Hepatocyte (in vitro differentiated cells): Measurements from ENCODE around the gene GFRA3. TPM values are rescaled to one million over a fixed set of nuclear protein-coding genes. Genes with fewer than 3 reads are reported as not detected.
"Not testable (repeated sequence)": the region's sequence is repeated elsewhere in the genome, so short reads cannot be mapped to it uniquely, and the experiment has no call there.

Source experiments
- DNase-seq: peaks from one replicate; pipeline ENCODE4 v3.0.0-alpha.2; 2016; ENCODE audit warnings: low spot score
- H2AFZ ChIP-seq: fragments of 200-600 bp; sonication (generic); 2 replicates; pipeline ENCODE4 v1.6.0; 2016; ENCODE audit warnings: antibody characterized with exemption, mild to moderate bottlenecking
- H3K27ac ChIP-seq: fragments of 200-600 bp; sonication (generic); 2 replicates; pipeline ENCODE4 v1.5.1; 2016; ENCODE audit warnings: mild to moderate bottlenecking
- H3K27me3 ChIP-seq: fragments of 200-600 bp; sonication (generic); 2 replicates; pipeline ENCODE4 v1.6.1; 2016
- H3K36me3 ChIP-seq: fragments of 200-600 bp; sonication (generic); replicated peaks from 2 replicates; pipeline ENCODE4 v1.5.1; 2016; ENCODE audit warnings: low read depth; ENCODE audit not compliant: insufficient read depth
- H3K4me1 ChIP-seq: fragments of 200-600 bp; sonication (generic); 2 replicates; pipeline ENCODE4 v1.5.1; 2016; ENCODE audit warnings: mild to moderate bottlenecking, moderate library complexity; ENCODE audit not compliant: insufficient read depth
- H3K4me2 ChIP-seq: fragments of 200-600 bp; sonication (generic); 2 replicates; pipeline ENCODE4 v1.6.0; 2016
- H3K4me3 ChIP-seq: fragments of 200-600 bp; sonication (generic); 2 replicates; pipeline ENCODE4 v1.5.1; 2016; ENCODE audit warnings: mild to moderate bottlenecking
- H3K79me2 ChIP-seq: fragments of 200-600 bp; sonication (generic); 2 replicates; pipeline ENCODE4 v1.6.0; 2017; ENCODE audit warnings: mild to moderate bottlenecking
- H3K9me2 ChIP-seq: fragments of 200-600 bp; sonication (generic); replicated peaks from 2 replicates; pipeline ENCODE4 v1.6.0; 2017; ENCODE audit warnings: mild to moderate bottlenecking; ENCODE audit not compliant: insufficient read depth
- H3K9me3 ChIP-seq: fragments of 200-600 bp; sonication (generic); 2 replicates; pipeline ENCODE4 v1.5.1; 2016; ENCODE audit warnings: low read depth, mild to moderate bottlenecking
- H4K20me1 ChIP-seq: fragments of 200-600 bp; sonication (generic); 2 replicates; pipeline ENCODE4 v1.6.0; 2016; ENCODE audit warnings: mild to moderate bottlenecking; ENCODE audit not compliant: insufficient read depth, poor library complexity, severe bottlenecking
- CTCF ChIP-seq: fragments of 200-600 bp; sonication (generic); IDR thresholded peaks from 2 replicates; pipeline ENCODE4 v1.5.1; 2016; ENCODE audit warnings: antibody characterized with exemption, mild to moderate bottlenecking; ENCODE audit not compliant: poor library complexity
- EZH2 ChIP-seq: fragments of 200-600 bp; sonication (generic); IDR thresholded peaks from 2 replicates; pipeline ENCODE4 v1.6.1; 2016; ENCODE audit warnings: antibody characterized with exemption, mild to moderate bottlenecking, borderline replicate concordance
- EZH2phosphoT487 ChIP-seq: fragments of 200-600 bp; sonication (generic); IDR thresholded peaks from one replicate; pipeline ENCODE4 v1.6.1; 2018; ENCODE audit warnings: antibody characterized with exemption, mild to moderate bottlenecking, low read depth, moderate library complexity; ENCODE audit not compliant: unreplicated experiment, severe bottlenecking
- WGBS: methylation state at CpG from one replicate; pipeline ENCODE4 v1.1.6; 2016; ENCODE audit warnings: low lambda C conversion rate; ENCODE audit errors: missing lambda C conversion rate; 5-methylcytosine and 5-hydroxymethylcytosine counted together
- polyA plus RNA-seq: library from polyadenylated mRNA; unstranded; fragments of >200 nt; fragmentation: Nextera tagmentation; extraction: Ambion mirVana; gene quantifications from 2 replicates; pipeline ENCODE4 v1.2.1, GENCODE V29; 2016
- total RNA-seq: library from RNA; depleted of rRNA; stranded (reverse); fragments of >200 nt; gene quantifications from 2 replicates; pipeline ENCODE4 v1.2.3, GENCODE V29; 2014

GFRA3 gene
- total and polyA plus RNA-seq, 2 experiments from 2014 or later = 2.2 to 3.2 TPM

DNA sequence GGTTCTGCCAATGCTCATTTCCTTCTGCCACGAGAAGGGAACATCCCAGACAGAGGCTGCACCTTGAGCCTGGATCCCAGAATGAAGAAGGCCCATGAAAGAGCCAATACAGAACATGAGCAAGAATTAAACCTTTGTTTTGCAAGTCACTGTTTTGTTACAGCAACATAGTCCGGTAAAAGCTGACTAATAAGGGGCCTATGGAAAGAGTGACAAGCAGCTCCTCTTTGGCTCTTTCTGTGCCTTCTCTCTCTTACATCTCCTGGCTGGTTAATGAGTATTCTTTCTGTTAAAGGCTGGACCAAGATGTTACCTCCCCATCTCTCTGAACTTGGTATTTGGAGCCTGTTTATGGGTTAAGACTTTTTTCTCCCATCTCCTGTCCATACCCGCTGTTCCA lies 10.8 kb downstream of the GFRA3 start:
- no peak for DNase-seq
- Histone ChIP-seq H4K20me1 (no peaks in the 10 kb centered on the region), H3K79me2 (no peaks in the 10 kb centered on the region), H3K4me3 (no peak overlapping the region), H3K27ac (no peak overlapping the region), H2AFZ (no peak overlapping the region), H3K36me3 (no peaks in the 10 kb centered on the region), H3K9me3 (no peaks in the 10 kb centered on the region), H3K4me1 (no peaks in the 10 kb centered on the region), H3K27me3 (no peaks in the 10 kb centered on the region), H3K4me2 (no peak overlapping the region), H3K9me2 (no peaks in the 10 kb centered on the region)
- 89% methylated on average over 3 of the region's 3 CpGs for WGBS
- TF ChIP-seq EZH2phosphoT487 (no peak), CTCF (no peak), EZH2 (no peak)

GRCh38 chr5:138258704-138259292 lies 15.6 kb downstream of the GFRA3 start:
- Histone ChIP-seq H3K27ac (no peak overlapping the region), H4K20me1 (no peaks in the 10 kb centered on the region), H3K27me3 (no peaks in the 10 kb centered on the region), H3K9me3 (no peaks in the 10 kb centered on the region), H3K79me2 (no peaks in the 10 kb centered on the region), H3K36me3 (no peaks in the 10 kb centered on the region), H2AFZ (no peak overlapping the region), H3K4me3 (no peak overlapping the region), H3K9me2 (no peaks in the 10 kb centered on the region), H3K4me1 (no peaks in the 10 kb centered on the region), H3K4me2 (no peak overlapping the region)
- 80% methylated on average over 4 of the region's 4 CpGs for WGBS
- DNase-seq = no peak
- no peak for TF ChIP-seq CTCF
- TF ChIP-seq EZH2phosphoT487 = no peak
- TF ChIP-seq EZH2 = no peak

- TF ChIP-seq CTCF (no peak), EZH2 (no peak), EZH2phosphoT487 (no peak)
- Histone ChIP-seq H3K9me2 (no peaks in the 10 kb centered on the region), H3K79me2 (no peaks in the 10 kb centered on the region), H4K20me1 (no peaks in the 10 kb centered on the region), H3K36me3 (no peaks in the 10 kb centered on the region), H3K27ac (no peak overlapping the region), H2AFZ (no peak overlapping the region), H3K4me1 (no peaks in the 10 kb centered on the region), H3K4me3 (no peak overlapping the region), H3K4me2 (no peak overlapping the region), H3K27me3 (no peaks in the 10 kb centered on the region), H3K9me3 (no peaks in the 10 kb centered on the region)
- no peak for DNase-seq
- WGBS = 94% methylated on average over 28 of the region's 29 CpGs
Measured at GRCh38 chr5:138257583-138257982, 16.8 kb downstream of the GFRA3 start.

GRCh38 chr5:138252944-138253343 lies 21.5 kb downstream of the GFRA3 start:
- H3K9me2 ChIP-seq = no peaks in the 10 kb centered on the region

GRCh38 chr5:138247800-138248199 lies 26.6 kb downstream of the GFRA3 start:
- not testable (repeated sequence) for H3K9me2 ChIP-seq, H3K4me2 ChIP-seq, DNase-seq, H3K4me1 ChIP-seq, H3K27ac ChIP-seq, H2AFZ ChIP-seq, H4K20me1 ChIP-seq, H3K9me3 ChIP-seq, H3K36me3 ChIP-seq, H3K4me3 ChIP-seq, H3K79me2 ChIP-seq
- H3K27me3 ChIP-seq = peaks cover 16% of the 10 kb centered on the region
- 90% methylated on average over 2 of the region's 2 CpGs for WGBS

More at GRCh38 chr5:138252944-138253343, 21.5 kb downstream of the GFRA3 start:
- Histone ChIP-seq H3K4me1 (no peaks in the 10 kb centered on the region), H3K27ac (no peak overlapping the region), H3K79me2 (no peaks in the 10 kb centered on the region), H3K9me3 (no peaks in the 10 kb centered on the region), H3K27me3 (no peaks in the 10 kb centered on the region), H3K4me2 (no peak overlapping the region), H3K4me3 (no peak overlapping the region), H4K20me1 (no peaks in the 10 kb centered on the region), H2AFZ (no peak overlapping the region), H3K36me3 (no peaks in the 10 kb centered on the region)
- TF ChIP-seq EZH2 = no peak
- TF ChIP-seq CTCF = no peak
- no peak for TF ChIP-seq EZH2phosphoT487
- WGBS = 77% methylated on average over 3 of the region's 3 CpGs
- no peak for DNase-seq
